Liver (tissue), 9 donors: Measurements from ENCODE around the gene ILDR2. TPM values are rescaled to one million over a fixed set of nuclear protein-coding genes. Genes with fewer than 3 reads are reported as not detected.

Experiments
- DNase-seq: peaks from one replicate; pipeline ENCODE4 v3.0.0-alpha.2; 2017; ENCODE audit warnings: low spot score
- H3K27ac ChIP-seq, 2 donors: one replicate each; pipeline ENCODE4 v1.7.0; 2013; ENCODE audit warnings: inconsistent platforms in 2 of 2, low read length in 2 of 2, control low read depth in 1 of 2, low read depth in 1 of 2, mild to moderate bottlenecking in 1 of 2
- H3K27me3 ChIP-seq, 4 donors: one replicate each; pipeline versions ENCODE4 v1.6.1 to v1.7.0; 2013; ENCODE audit warnings: low read length in 3 of 4, inconsistent platforms in 1 of 4, mild to moderate bottlenecking in 1 of 4, moderate library complexity in 1 of 4; ENCODE audit not compliant: control insufficient read depth in 4 of 4, insufficient read depth in 4 of 4
- H3K36me3 ChIP-seq, 4 donors: one replicate each; pipeline versions ENCODE4 v1.6.1 to v1.7.0; 2013; ENCODE audit warnings: low read length in 3 of 4, mild to moderate bottlenecking in 3 of 4, low read depth in 1 of 4, moderate library complexity in 1 of 4; ENCODE audit not compliant: control insufficient read depth in 4 of 4, insufficient read depth in 3 of 4
- H3K4me1 ChIP-seq, 4 donors: one replicate each; pipeline versions ENCODE4 v1.6.1 to v1.7.0; 2013; ENCODE audit warnings: low read length in 3 of 4, mild to moderate bottlenecking in 3 of 4, moderate library complexity in 1 of 4; ENCODE audit not compliant: control insufficient read depth in 4 of 4, insufficient read depth in 4 of 4
- H3K4me3 ChIP-seq, 3 donors: one replicate each; pipeline versions ENCODE4 v1.6.1 to v1.7.0; 2013; ENCODE audit warnings: low read length in 3 of 3, control low read depth in 1 of 3, low read depth in 1 of 3, mild to moderate bottlenecking in 1 of 3
- H3K9ac ChIP-seq, 2 donors: one replicate each; pipeline ENCODE4 v1.7.0; 2013; ENCODE audit warnings: low read length in 2 of 2, mild to moderate bottlenecking in 2 of 2, moderate library complexity in 2 of 2, control low read depth in 1 of 2, low read depth in 1 of 2
- H3K9me3 ChIP-seq, 4 donors: one replicate each; pipeline versions ENCODE4 v1.6.1 to v1.7.0; 2013; ENCODE audit warnings: low read length in 3 of 4; ENCODE audit not compliant: control insufficient read depth in 4 of 4
- EGR1 ChIP-seq, 2 donors: IDR thresholded peaks; 2 replicates each; pipeline ENCODE4 v1.6.1; 2016 to 2018; ENCODE audit warnings: antibody characterized with exemption in 2 of 2, low read depth in 2 of 2
- FOXA1 ChIP-seq: IDR thresholded peaks from 2 replicates; pipeline ENCODE4 v1.6.1; 2016; ENCODE audit warnings: antibody characterized with exemption
- FOXA2 ChIP-seq: IDR thresholded peaks from 2 replicates; pipeline ENCODE4 v1.6.1; 2016; ENCODE audit warnings: antibody characterized with exemption
- GABPA ChIP-seq, 2 donors: IDR thresholded peaks in 1 of 2; conservative IDR thresholded peaks in 1 of 2; 2 replicates each; pipeline ENCODE4 v1.6.1; 2016; ENCODE audit warnings: antibody characterized with exemption in 2 of 2, mild to moderate bottlenecking in 1 of 2, moderate library complexity in 1 of 2
- JUND ChIP-seq, 2 donors: IDR thresholded peaks; 2 replicates each; pipeline ENCODE4 v1.6.1; 2016; ENCODE audit warnings: antibody characterized with exemption in 2 of 2
- NR2F2 ChIP-seq: IDR thresholded peaks from 2 replicates; pipeline ENCODE4 v1.6.1; 2016; ENCODE audit warnings: antibody characterized with exemption
- REST ChIP-seq: IDR thresholded peaks from 2 replicates; pipeline ENCODE4 v1.6.1; 2016; ENCODE audit warnings: antibody characterized with exemption, mild to moderate bottlenecking
- RXRA ChIP-seq, 2 donors: IDR thresholded peaks; 2 replicates each; pipeline ENCODE4 v1.6.1; 2017 to 2018; ENCODE audit warnings: antibody characterized with exemption in 2 of 2, mild to moderate bottlenecking in 1 of 2
- SP1 ChIP-seq: IDR thresholded peaks from 2 replicates; pipeline ENCODE4 v1.6.1; 2018; ENCODE audit warnings: antibody characterized with exemption, mild to moderate bottlenecking
- WGBS: extraction: QIAGEN DNeasy Blood & Tissue Kit; methylation state at CpG from one replicate; pipeline ENCODE4 v1.1.7; 2013; 5-methylcytosine and 5-hydroxymethylcytosine counted together
- polyA plus RNA-seq, 2 donors: library from polyadenylated mRNA; stranded (reverse) in 1 of 2; unstranded in 1 of 2; fragments of 200-250 nt in 1 of 2; fragments of >200 nt in 1 of 2; fragmentation: Nextera tagmentation in 1 of 2; extraction: Ambion mirVana in 1 of 2; gene quantifications; one replicate each; pipeline versions ENCODE4 v1.2.1 to v1.2.3, GENCODE V29; 2013 to 2015
- total RNA-seq, 2 donors: library from RNA; depleted of rRNA; stranded (reverse); fragments of >200 nt; gene quantifications; one replicate each; pipeline ENCODE4 v1.2.3, GENCODE V29; 2014
- TF ChIP-seq, protein P1 (sequence below): fragments of 150-350 bp; IDR thresholded peaks from 2 replicates; pipeline ENCODE4 v1.5.1; 2017; ENCODE audit warnings: improper control_type of control experiment, low read depth, low read length; ENCODE audit not compliant: missing input control
- TF ChIP-seq, protein P2 (sequence below): IDR thresholded peaks from 2 replicates; pipeline ENCODE4 v1.6.1; 2016; ENCODE audit warnings: antibody characterized with exemption
- donor health status: healthy.
- donor health status: healthy.
- donor health status: healthy.
- donor health status: healthy.
- donor health status: healthy.

ILDR2 gene
- total and polyA plus RNA-seq, 4 donors: 0.09 to 7.4 (median 0.44) TPM

DNA sequence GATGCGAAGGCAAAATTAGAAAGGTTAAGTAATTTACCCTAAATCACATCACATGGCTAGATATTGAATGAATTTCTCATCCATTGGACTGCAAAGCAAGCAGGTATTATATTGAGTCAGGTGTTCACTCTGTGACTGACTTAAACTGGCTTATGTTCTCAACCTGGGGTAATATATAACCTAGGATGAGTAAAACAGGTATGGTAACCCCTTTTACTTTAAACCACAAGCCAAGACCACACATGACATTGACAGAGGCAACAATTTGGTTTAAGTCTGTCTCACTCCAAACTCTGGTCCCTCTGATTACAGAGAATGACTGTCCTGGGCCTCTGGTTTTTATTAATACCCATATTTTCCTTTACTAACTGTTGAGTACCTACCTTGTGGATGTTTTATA lies 47.0 kb upstream of the ILDR2 start:
- Histone ChIP-seq H3K9me3 (no peaks in the 10 kb centered on the region), H3K27me3 (no peaks in the 10 kb centered on the region), H3K36me3 (no peaks in the 10 kb centered on the region), H3K4me1 (no peaks in the 10 kb centered on the region), H3K9ac (no peak overlapping the region), H3K4me3 (no peak overlapping the region), H3K27ac (no peak overlapping the region)
- TF ChIP-seq JUND (IDR thresholded peaks at IDR 0.05) (no peak), GABPA (IDR thresholded peaks at IDR 0.05 in 1 of 2, conservative IDR thresholded peaks at IDR 0.05 in 1 of 2) (no peak), REST (no peak), NR2F2 (no peak), EGR1 (IDR thresholded peaks at IDR 0.05; ENCODE audit: low read depth in 2 of 2) (no peak), FOXA2 (no peak), FOXA1 (no peak), SP1 (no peak), RXRA (IDR thresholded peaks at IDR 0.05) (no peak)
- DNase-seq: no peak
- WGBS: 96% methylated on average over 1 of the region's 1 CpG

- 51% methylated on average over 6 of the region's 6 CpGs for WGBS
- Histone ChIP-seq H3K36me3 (no peaks in the 10 kb centered on the region), H3K4me3 (no peak overlapping the region), H3K9ac (no peak overlapping the region), H3K27me3 (no peaks in the 10 kb centered on the region), H3K4me1 (peaks cover 0 to 7% (median 3%) of the 10 kb centered on the region in 4 donors), H3K9me3 (no peaks in the 10 kb centered on the region), H3K27ac (no peak overlapping the region)
- TF ChIP-seq, protein P1, sequence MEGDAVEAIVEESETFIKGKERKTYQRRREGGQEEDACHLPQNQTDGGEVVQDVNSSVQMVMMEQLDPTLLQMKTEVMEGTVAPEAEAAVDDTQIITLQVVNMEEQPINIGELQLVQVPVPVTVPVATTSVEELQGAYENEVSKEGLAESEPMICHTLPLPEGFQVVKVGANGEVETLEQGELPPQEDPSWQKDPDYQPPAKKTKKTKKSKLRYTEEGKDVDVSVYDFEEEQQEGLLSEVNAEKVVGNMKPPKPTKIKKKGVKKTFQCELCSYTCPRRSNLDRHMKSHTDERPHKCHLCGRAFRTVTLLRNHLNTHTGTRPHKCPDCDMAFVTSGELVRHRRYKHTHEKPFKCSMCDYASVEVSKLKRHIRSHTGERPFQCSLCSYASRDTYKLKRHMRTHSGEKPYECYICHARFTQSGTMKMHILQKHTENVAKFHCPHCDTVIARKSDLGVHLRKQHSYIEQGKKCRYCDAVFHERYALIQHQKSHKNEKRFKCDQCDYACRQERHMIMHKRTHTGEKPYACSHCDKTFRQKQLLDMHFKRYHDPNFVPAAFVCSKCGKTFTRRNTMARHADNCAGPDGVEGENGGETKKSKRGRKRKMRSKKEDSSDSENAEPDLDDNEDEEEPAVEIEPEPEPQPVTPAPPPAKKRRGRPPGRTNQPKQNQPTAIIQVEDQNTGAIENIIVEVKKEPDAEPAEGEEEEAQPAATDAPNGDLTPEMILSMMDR: no peak
- TF ChIP-seq SP1 (no peak), RXRA (IDR thresholded peaks at IDR 0.05) (no peak), FOXA2 (no peak)
- TF ChIP-seq, protein P2, sequence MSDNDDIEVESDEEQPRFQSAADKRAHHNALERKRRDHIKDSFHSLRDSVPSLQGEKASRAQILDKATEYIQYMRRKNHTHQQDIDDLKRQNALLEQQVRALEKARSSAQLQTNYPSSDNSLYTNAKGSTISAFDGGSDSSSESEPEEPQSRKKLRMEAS: no peak
- no peak for DNase-seq
Observed at GRCh38 chr1:167016100-167016750, 40.9 kb upstream of the ILDR2 start.
